Measurements from ENCODE around the gene INIP. TPM values are rescaled to one million over a fixed set of nuclear protein-coding genes. Genes with fewer than 3 reads are reported as not detected.
"Not testable (repeated sequence)": the region's sequence is repeated elsewhere in the genome, so short reads cannot be mapped to it uniquely, and the experiment has no call there.

Gene INIP
- total and polyA plus RNA-seq, 7 donors, result 10.0 to 28.4 (median 13.3) TPM

- no peaks in the 10 kb centered on the region for H3K9me3 ChIP-seq
- H3K36me3 ChIP-seq, result no peaks in the 10 kb centered on the region
- TF ChIP-seq EP300 (IDR thresholded peaks at IDR 0.05) (no peak), POLR2A (IDR thresholded peaks at IDR 0.05) (no peak), POLR2AphosphoS5 (IDR thresholded peaks at IDR 0.05) (no peak), CTCF (IDR thresholded peaks at IDR 0.05) (no peak)
- H3K27me3 ChIP-seq, result no peaks in the 10 kb centered on the region
- no peak overlapping the region for H3K27ac ChIP-seq
- no peaks in the 10 kb centered on the region for H3K4me1 ChIP-seq
- WGBS, 2 donors, result 13 to 57% methylated on average over 7 of the region's 7 CpGs
- no peak overlapping the region for H3K4me3 ChIP-seq
- intact Hi-C loops (cut with DNase I), result no loop called here
- DNase-seq, result no peak
Measured at GRCh38 chr9:112731971-112732370, 14.1 kb upstream of the INIP start.

GRCh38 chr9:112728401-112728800 is 10.5 kb upstream of the INIP start:
- Histone ChIP-seq H3K4me3 (no peak overlapping the region), H3K4me1 (no peaks in the 10 kb centered on the region), H3K27me3 (no peaks in the 10 kb centered on the region), H3K27ac (no peak overlapping the region), H3K9me3 (no peaks in the 10 kb centered on the region), H3K36me3 (no peaks in the 10 kb centered on the region)
- intact Hi-C loops (cut with DNase I), result no loop called here
- TF ChIP-seq CTCF (IDR thresholded peaks at IDR 0.05) (no peak), EP300 (IDR thresholded peaks at IDR 0.05) (no peak), POLR2A (IDR thresholded peaks at IDR 0.05) (no peak), POLR2AphosphoS5 (IDR thresholded peaks at IDR 0.05) (no peak)
- DNase-seq, result no peak
- WGBS, 2 donors, result 98% methylated on average over 2 of the region's 2 CpGs

- intact Hi-C loops (cut with DNase I), result no loop called here
- H3K27ac ChIP-seq, result peak overlapping the region in 1 of 4 donors; percentile 14
- H3K4me1 ChIP-seq, result no peaks in the 10 kb centered on the region
- DNase-seq, result no peak
- H3K27me3 ChIP-seq, result no peaks in the 10 kb centered on the region
- no peaks in the 10 kb centered on the region for H3K36me3 ChIP-seq
- H3K4me3 ChIP-seq, result no peak overlapping the region
- no peaks in the 10 kb centered on the region for H3K9me3 ChIP-seq
- WGBS, 2 donors, result 81 to 96% methylated on average over 4 of the region's 4 CpGs
- TF ChIP-seq POLR2AphosphoS5 (IDR thresholded peaks at IDR 0.05), result no peak
- no peak for TF ChIP-seq POLR2A (IDR thresholded peaks at IDR 0.05)
- TF ChIP-seq EP300 (IDR thresholded peaks at IDR 0.05), result no peak
- TF ChIP-seq CTCF (IDR thresholded peaks at IDR 0.05), result no peak
Measured at GRCh38 chr9:112726428-112726827, 8.5 kb upstream of the INIP start.

GRCh38 chr9:112725961-112726360 is 8.0 kb upstream of the INIP start:
- Histone ChIP-seq H3K4me3 (no peak overlapping the region), H3K36me3 (no peaks in the 10 kb centered on the region), H3K4me1 (no peaks in the 10 kb centered on the region), H3K9me3 (no peaks in the 10 kb centered on the region), H3K27ac (peak overlapping the region in 1 of 4 donors; percentile 14), H3K27me3 (no peaks in the 10 kb centered on the region)
- TF ChIP-seq POLR2A (IDR thresholded peaks at IDR 0.05) (no peak), POLR2AphosphoS5 (IDR thresholded peaks at IDR 0.05) (no peak), CTCF (IDR thresholded peaks at IDR 0.05) (no peak), EP300 (IDR thresholded peaks at IDR 0.05) (no peak)
- no peak for DNase-seq
- intact Hi-C loops (cut with DNase I), result no loop called here
- WGBS, 2 donors, result 70 to 85% methylated on average over 3 of the region's 3 CpGs

GRCh38 chr9:112722749-112723148 is 4.8 kb upstream of the INIP start:
- H3K4me3 ChIP-seq; DNase-seq; H3K36me3 ChIP-seq; H3K9me3 ChIP-seq; intact Hi-C loops (cut with DNase I); H3K27ac ChIP-seq; H3K4me1 ChIP-seq; H3K27me3 ChIP-seq: not testable (repeated sequence)
- WGBS, 2 donors, result 95 to 96% methylated on average over 3 of the region's 3 CpGs
